Type B pancreatic cell (in vitro differentiated cells): ENCODE results near the gene YDJC. TPM values are rescaled to one million over a fixed set of nuclear protein-coding genes. Genes with fewer than 3 reads are reported as not detected.

Experiments used
- DNase-seq: peaks from one replicate; pipeline ENCODE4 v3.0.0; 2021; ENCODE audit warnings: mixed read lengths; ENCODE audit not compliant: unreplicated experiment; ENCODE audit errors: extremely low spot score
- H3K27ac Mint-ChIP-seq: 2 replicates; pipeline ENCODE4 v1.8.0; 2021; ENCODE audit warnings: mild to moderate bottlenecking, mixed read lengths
- H3K27me3 Mint-ChIP-seq: 2 replicates; pipeline ENCODE4 v1.8.0; 2021; ENCODE audit warnings: mixed read lengths
- H3K36me3 Mint-ChIP-seq: 2 replicates; pipeline ENCODE4 v1.8.0; 2021; ENCODE audit warnings: mixed read lengths
- H3K4me1 Mint-ChIP-seq: one replicate; pipeline ENCODE4 v1.8.0; 2021; ENCODE audit warnings: mixed read lengths; ENCODE audit not compliant: unreplicated experiment
- H3K4me3 Mint-ChIP-seq: 2 replicates; pipeline ENCODE4 v1.8.0; 2021; ENCODE audit warnings: mild to moderate bottlenecking, mixed read lengths
- H3K9me3 Mint-ChIP-seq: 2 replicates; pipeline ENCODE4 v1.8.0; 2021; ENCODE audit warnings: mixed read lengths
- CTCF ChIP-seq: fragments of 200-600 bp; sonication (generic); conservative IDR thresholded peaks from 2 replicates; pipeline ENCODE4 v1.5.0; 2021; ENCODE audit warnings: antibody characterized with exemption, mild to moderate bottlenecking
- total RNA-seq: library from RNA; stranded (reverse); gene quantifications from 2 replicates; pipeline ENCODE4 v1.2.1, GENCODE V29; 2021; ENCODE audit warnings: low replicate concordance

Gene YDJC
- total RNA-seq, 1 donor from 2014 or later, result 20.7 TPM

GRCh38 chr22:21632237-21632895 is 2.5 kb upstream of the YDJC start, which contains the start of gene CCDC116:
CCDC116 (plus strand) TSS chr22:21632760; CDS start chr22:21633182, 422 bp downstream.
- H3K4me3 Mint-ChIP-seq, result no peak within 1 kb of the TSS
- H3K27me3 Mint-ChIP-seq, result no peaks in the 10 kb centered on the region
- H3K36me3 Mint-ChIP-seq, result peaks cover 8% of the 10 kb centered on the region
- no peak for DNase-seq
- no peaks in the 10 kb centered on the region for H3K9me3 Mint-ChIP-seq
- no peak within 1 kb of the TSS for H3K27ac Mint-ChIP-seq
- no peak for TF ChIP-seq CTCF
- peaks cover 7% of the 10 kb centered on the region for H3K4me1 Mint-ChIP-seq

GRCh38 chr22:21631025-21631424 is 1.2 kb upstream of the YDJC start:
- peaks cover 8% of the 10 kb centered on the region for H3K36me3 Mint-ChIP-seq
- no peak overlapping the region for H3K27ac Mint-ChIP-seq
- H3K27me3 Mint-ChIP-seq, result no peaks in the 10 kb centered on the region
- peaks cover 15% of the 10 kb centered on the region for H3K4me1 Mint-ChIP-seq
- no peak for DNase-seq
- H3K9me3 Mint-ChIP-seq, result no peaks in the 10 kb centered on the region
- TF ChIP-seq CTCF, result no peak
- peak overlapping the region; percentile 59 for H3K4me3 Mint-ChIP-seq

- TF ChIP-seq CTCF, result no peak
- peak overlapping the region; percentile 85 for H3K27ac Mint-ChIP-seq
- peak overlapping the region; percentile 91 for H3K4me3 Mint-ChIP-seq
These were observed 1.2 kb downstream of the YDJC start for GRCh38 chr22:21628386-21629254.

DNA sequence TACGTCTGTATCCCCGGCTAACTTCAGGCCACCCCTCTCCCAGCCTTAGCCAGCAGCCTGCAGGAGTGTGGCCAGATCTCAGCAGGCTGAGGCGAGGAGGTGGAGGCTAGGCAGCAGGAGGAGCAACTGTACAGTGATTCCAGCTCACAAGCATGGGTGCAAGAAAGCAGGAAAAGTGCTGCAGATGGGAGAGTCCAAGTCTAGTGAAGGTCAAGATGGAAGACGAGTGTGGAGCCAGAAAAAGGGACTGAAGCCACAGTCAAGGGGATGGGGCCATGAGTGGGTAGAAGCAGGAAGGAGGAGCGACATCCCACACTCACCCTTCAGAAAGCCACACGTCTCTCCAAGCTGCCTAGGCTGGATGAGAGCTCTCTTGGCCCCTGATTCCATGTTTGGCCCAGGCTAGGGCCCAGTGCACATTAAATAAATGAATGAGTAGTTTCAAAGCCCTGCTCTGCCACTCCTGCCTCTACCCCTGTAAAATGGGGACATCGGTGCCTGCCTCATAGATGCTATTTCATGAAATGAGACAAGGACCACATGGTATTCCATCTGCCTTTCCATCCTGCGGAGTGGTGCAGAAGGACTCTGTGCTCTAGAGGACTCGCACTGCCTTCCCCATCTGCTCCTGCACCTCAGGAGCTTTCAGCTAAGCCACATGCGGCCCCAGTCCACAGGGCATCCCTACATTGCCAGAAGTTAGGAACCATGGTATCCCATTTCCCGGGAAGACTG is 2.9 kb downstream of the YDJC start:
- TF ChIP-seq CTCF, result no peak
- Mint-ChIP-seq H3K4me1 (peaks cover 33% of the 10 kb centered on the region), H3K27ac (no peak overlapping the region), H3K36me3 (peaks cover 12% of the 10 kb centered on the region), H3K4me3 (peak overlapping the region; percentile 60), H3K9me3 (no peaks in the 10 kb centered on the region), H3K27me3 (no peaks in the 10 kb centered on the region)
- no peak for DNase-seq

More at GRCh38 chr22:21628386-21629254, 1.2 kb downstream of the YDJC start:
- Mint-ChIP-seq H3K9me3 (no peaks in the 10 kb centered on the region), H3K4me1 (peaks cover 25% of the 10 kb centered on the region), H3K27me3 (no peaks in the 10 kb centered on the region), H3K36me3 (peaks cover 8% of the 10 kb centered on the region)
- DNase-seq, result no peak

- DNase-seq, result no peak
- Mint-ChIP-seq H3K27ac (no peak overlapping the region), H3K36me3 (peaks cover 12% of the 10 kb centered on the region), H3K4me1 (peaks cover 36% of the 10 kb centered on the region), H3K4me3 (peak overlapping the region; percentile 60), H3K27me3 (no peaks in the 10 kb centered on the region), H3K9me3 (no peaks in the 10 kb centered on the region)
- TF ChIP-seq CTCF, result no peak
These were observed 3.6 kb downstream of the YDJC start for GRCh38 chr22:21626073-21626734.
